Spleen (tissue), 7 donors: ENCODE data around the gene LRRC8E.

Source experiments
- CTCF ChIP-seq, 11 experiments: fragments of 200-600 bp in 7 of 11; fragments of 450-650 bp in 4 of 11; sonication (generic) in 4 of 11; IDR thresholded peaks in 8 of 11; conservative IDR thresholded peaks in 3 of 11; 1 replicate in 7 of 11; 2 replicates in 4 of 11; pipeline versions ENCODE4 v1.4.0 to v1.8.0; 2016 to 2021; ENCODE audit warnings: antibody characterized with exemption in 11 of 11, inconsistent platforms in 4 of 11, mild to moderate bottlenecking in 1 of 11
- POLR2AphosphoS5 ChIP-seq, 3 donors: sonication (generic); formaldehyde crosslinking; IDR thresholded peaks; one replicate each; pipeline ENCODE4 v1.5.1; 2017; ENCODE audit warnings: antibody characterized with exemption in 3 of 3
- donor health status: DM: no; HTN: no; CAD: no; lungs with moderate emphysema.
- donor health status: DM: no; HTN: no; CAD: no.
- donor health status: DM: no; HTN: no; CAD: no.

- TF ChIP-seq POLR2AphosphoS5 (IDR thresholded peaks at IDR 0.05) (no peak), CTCF (IDR thresholded peaks at IDR 0.05 in 8 of 11, conservative IDR thresholded peaks at IDR 0.05 in 3 of 11) (no peak)
Observed at GRCh38 chr19:7873304-7874075, 14.8 kb upstream of the LRRC8E start.
